Renal pelvis (tissue), 12 donors: ENCODE results near the gene BYSL. TPM values are rescaled to one million over a fixed set of nuclear protein-coding genes. Genes with fewer than 3 reads are reported as not detected.
A peak's percentile ranks its signal among the peaks of the same experiment; 100 is the strongest.

Experiments
- DNase-seq: peaks from one replicate; pipeline ENCODE4 v3.0.0-alpha.2; 2013
- long read RNA-seq, 16 experiments: transcript quantifications; one replicate each; lab custom pipeline, GENCODE V29; 2026
- polyA plus RNA-seq, 3 donors: library from polyadenylated mRNA; unstranded; fragments of 120-200 nt; gene quantifications; one replicate each; pipeline ENCODE4 v1.2.1, GENCODE V29; 2013; ENCODE audit not compliant: insufficient read length in 3 of 3

The BYSL gene, protein sequence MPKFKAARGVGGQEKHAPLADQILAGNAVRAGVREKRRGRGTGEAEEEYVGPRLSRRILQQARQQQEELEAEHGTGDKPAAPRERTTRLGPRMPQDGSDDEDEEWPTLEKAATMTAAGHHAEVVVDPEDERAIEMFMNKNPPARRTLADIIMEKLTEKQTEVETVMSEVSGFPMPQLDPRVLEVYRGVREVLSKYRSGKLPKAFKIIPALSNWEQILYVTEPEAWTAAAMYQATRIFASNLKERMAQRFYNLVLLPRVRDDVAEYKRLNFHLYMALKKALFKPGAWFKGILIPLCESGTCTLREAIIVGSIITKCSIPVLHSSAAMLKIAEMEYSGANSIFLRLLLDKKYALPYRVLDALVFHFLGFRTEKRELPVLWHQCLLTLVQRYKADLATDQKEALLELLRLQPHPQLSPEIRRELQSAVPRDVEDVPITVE
- polyA plus RNA-seq, result 10 to 100 TPM; 27.9 to 34.0 (median 29.4) TPM
- long read RNA-seq, donor 1, transcript BYSL-201 (7 exons, 2,029 nt), result major isoform, 12 of 21 reads
- long read RNA-seq, donor 1, partial matches to known transcripts, result 9 of 21 reads
- long read RNA-seq, donor 1, other reads (novel, unspliced or antisense), result 0 of 21 reads
- long read RNA-seq, donor 2, partial matches to known transcripts, result 21 of 27 reads
- long read RNA-seq, donor 2, other reads (novel, unspliced or antisense), result 0 of 27 reads
- long read RNA-seq, donor 3, transcript BYSL-201 (7 exons, 2,029 nt), result major isoform, 8 of 17 reads
- long read RNA-seq, donor 3, partial matches to known transcripts, result 7 of 17 reads
- long read RNA-seq, donor 3, other reads (novel, unspliced or antisense), result 0 of 17 reads
- long read RNA-seq, donor 4, transcript BYSL-201 (7 exons, 2,029 nt), result major isoform, 9 of 21 reads
- long read RNA-seq, donor 4, partial matches to known transcripts, result 12 of 21 reads
- long read RNA-seq, donor 4, other reads (novel, unspliced or antisense), result 0 of 21 reads
- long read RNA-seq, donor 5, partial matches to known transcripts, result 0 of 4 reads
- long read RNA-seq, donor 5, other reads (novel, unspliced or antisense), result 0 of 4 reads
- long read RNA-seq, donor 6, partial matches to known transcripts, result 21 of 23 reads
- long read RNA-seq, donor 6, other reads (novel, unspliced or antisense), result 0 of 23 reads
- long read RNA-seq, donor 7, transcript BYSL-201 (7 exons, 2,029 nt), result major isoform, 5 of 32 reads
- long read RNA-seq, donor 7, partial matches to known transcripts, result 24 of 32 reads
- long read RNA-seq, donor 7, other reads (novel, unspliced or antisense), result 0 of 32 reads
- long read RNA-seq, donor 8, partial matches to known transcripts, result 0 of 4 reads
- long read RNA-seq, donor 8, other reads (novel, unspliced or antisense), result 0 of 4 reads
- long read RNA-seq, donor 9, transcript BYSL-201 (7 exons, 2,029 nt), result major isoform, 8 of 27 reads
- long read RNA-seq, donor 9, partial matches to known transcripts, result 17 of 27 reads
- long read RNA-seq, donor 9, other reads (novel, unspliced or antisense), result 0 of 27 reads
- long read RNA-seq, donor 10, transcript BYSL-201 (7 exons, 2,029 nt), result major isoform, 6 of 19 reads
- long read RNA-seq, donor 10, partial matches to known transcripts, result 11 of 19 reads
- long read RNA-seq, donor 10, other reads (novel, unspliced or antisense), result 0 of 19 reads
- long read RNA-seq, donor 11, transcript BYSL-201 (7 exons, 2,029 nt), result major isoform, 5 of 24 reads
- long read RNA-seq, donor 11, partial matches to known transcripts, result 18 of 24 reads
- long read RNA-seq, donor 11, other reads (novel, unspliced or antisense), result 0 of 24 reads
- long read RNA-seq, donor 12, transcript BYSL-201 (7 exons, 2,029 nt), result major isoform, 9 of 37 reads
- long read RNA-seq, donor 12, partial matches to known transcripts, result 25 of 37 reads
- long read RNA-seq, donor 12, other reads (novel, unspliced or antisense), result 0 of 37 reads
- long read RNA-seq, donor 13, partial matches to known transcripts, result 9 of 12 reads
- long read RNA-seq, donor 13, other reads (novel, unspliced or antisense), result 0 of 12 reads
- long read RNA-seq, donor 14, partial matches to known transcripts, result 23 of 28 reads
- long read RNA-seq, donor 14, other reads (novel, unspliced or antisense), result 0 of 28 reads
- long read RNA-seq, donor 15, transcript BYSL-201 (7 exons, 2,029 nt), result major isoform, 7 of 41 reads
- long read RNA-seq, donor 15, partial matches to known transcripts, result 29 of 41 reads
- long read RNA-seq, donor 15, other reads (novel, unspliced or antisense), result 0 of 41 reads
- long read RNA-seq, donor 16, partial matches to known transcripts, result 28 of 32 reads
- long read RNA-seq, donor 16, other reads (novel, unspliced or antisense), result 0 of 32 reads

DNA sequence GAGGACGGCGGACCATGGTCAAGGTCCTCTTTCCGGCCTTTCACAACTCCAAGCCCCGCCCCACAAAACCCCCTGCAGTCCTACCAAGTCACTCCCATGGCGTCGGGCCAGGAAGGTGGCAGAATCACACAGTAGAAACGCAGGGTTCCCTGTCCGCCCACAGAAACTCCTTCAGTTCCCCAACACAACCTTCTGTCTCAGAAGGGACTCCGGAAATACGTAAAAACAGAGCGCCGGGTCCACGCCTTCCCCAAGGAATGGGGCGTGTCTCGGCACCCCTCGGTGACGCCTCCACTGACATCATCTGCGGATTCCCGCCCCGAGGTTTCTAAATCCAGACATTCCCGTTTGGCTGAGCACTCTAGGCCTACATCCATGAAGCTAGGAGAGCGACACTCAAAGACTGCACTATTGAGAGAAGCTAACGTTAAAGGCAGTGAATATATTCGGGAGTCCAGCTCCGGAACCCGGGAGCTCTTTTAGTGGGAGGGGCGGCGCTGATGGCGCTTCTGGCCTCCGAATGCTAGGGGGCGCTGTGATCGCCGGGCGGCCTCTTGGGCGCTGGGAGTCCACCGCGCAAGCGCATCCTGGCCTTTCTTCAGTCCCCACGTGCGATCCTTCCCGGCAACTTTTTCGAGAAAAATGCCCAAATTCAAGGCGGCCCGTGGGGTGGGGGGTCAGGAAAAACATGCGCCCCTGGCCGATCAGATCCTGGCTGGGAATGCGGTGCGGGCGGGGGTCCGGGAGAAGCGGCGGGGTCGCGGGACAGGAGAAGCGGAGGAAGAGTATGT lies at the start of gene BYSL, which contains the start of gene MED20:
BYSL (plus strand) TSS at position 579 of the 791 bp plus-strand sequence; CDS start at position 643, 64 bp downstream.
MED20 (minus strand) TSS at position 219 of the 791 bp plus-strand sequence; CDS start at position 98, 121 bp downstream.
- DNase-seq, result peak; percentile 96

DNA sequence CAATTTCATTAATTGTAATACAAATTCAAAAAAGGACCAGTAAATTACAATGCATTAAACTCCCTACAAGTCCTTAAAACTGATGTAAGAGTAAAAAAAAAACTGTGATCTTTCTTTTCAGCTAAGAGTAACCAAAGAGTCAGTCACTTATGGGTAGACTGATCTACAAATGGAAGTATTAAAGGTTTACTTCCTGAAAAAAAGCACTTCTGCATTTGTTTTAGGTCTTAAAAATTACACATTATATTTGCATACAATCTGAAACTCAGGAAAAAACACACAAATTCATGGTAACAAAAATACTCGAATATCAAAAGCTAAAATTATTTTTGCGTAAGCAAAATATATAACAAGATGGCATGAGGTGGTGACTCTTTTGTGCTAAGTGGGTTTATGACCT lies 49.6 kb upstream of the BYSL start:
- no peak for DNase-seq

DNA sequence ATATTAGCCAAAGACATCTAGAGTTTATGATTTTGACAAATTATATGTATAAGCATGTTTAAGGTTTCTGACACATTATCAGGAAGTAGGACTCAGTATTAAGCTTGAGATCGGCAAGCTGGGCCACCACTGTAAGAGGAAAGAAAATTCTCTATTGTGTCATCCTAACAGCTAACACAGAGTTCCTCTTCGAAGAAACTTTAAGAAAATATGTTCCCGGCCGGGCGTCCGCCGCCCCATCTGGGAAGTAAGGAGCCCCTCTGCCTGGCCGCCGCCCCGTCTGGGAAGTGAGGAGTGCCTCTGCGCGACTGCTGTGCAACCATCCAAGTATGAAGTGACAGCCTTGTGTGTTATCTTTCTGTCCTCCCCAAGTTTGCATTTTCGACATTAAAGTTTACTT lies 49.2 kb upstream of the BYSL start:
- no peak for DNase-seq

DNA sequence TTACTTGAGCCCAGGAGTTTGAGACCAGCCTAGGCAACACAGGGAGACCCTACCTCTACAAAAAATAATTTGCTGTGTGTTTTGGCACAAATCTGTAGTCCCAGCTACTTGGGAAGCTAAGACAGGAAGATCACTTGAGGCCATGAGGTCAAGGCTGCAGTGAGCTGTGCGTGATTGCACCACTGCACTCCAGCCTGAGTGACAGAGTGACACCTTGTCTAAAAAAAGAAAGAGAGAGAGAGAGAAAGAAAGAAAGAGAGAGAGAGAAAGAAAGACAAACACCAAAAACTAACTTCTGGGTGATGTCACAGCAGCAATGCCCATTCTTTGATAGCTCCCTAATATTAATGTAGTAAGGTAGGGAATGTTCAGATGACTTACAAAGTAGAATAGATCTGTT lies 46.6 kb upstream of the BYSL start:
- DNase-seq, result no peak

DNA sequence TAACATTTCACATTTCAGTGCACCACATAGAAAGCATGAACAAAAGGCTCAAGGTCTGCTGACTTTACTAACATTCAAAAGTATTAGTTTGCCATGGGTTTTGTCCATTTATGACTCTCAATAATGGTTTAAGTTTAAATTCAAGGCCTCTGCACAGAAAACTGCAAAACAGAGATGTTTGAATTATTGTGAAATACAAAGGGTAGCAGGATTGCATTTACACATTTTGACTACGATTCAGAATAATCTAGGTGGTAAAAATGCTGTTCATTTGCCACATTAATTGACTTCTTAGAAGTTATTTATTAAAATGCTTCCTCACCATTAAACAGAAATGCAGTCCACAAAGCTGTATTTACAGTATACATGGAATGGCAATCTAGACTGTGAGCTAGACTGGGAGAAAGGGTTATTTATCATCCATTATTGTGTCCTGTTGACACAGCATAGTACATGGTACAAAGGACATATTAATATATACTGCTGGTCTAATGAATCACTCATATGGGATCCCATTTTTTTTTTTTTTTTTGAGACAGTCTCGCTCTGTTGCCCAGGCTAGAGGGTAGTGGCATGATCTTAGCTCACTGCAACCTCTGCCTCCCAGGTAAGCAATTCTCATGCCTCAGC lies 44.1 kb upstream of the BYSL start:
- DNase-seq, result no peak

DNA sequence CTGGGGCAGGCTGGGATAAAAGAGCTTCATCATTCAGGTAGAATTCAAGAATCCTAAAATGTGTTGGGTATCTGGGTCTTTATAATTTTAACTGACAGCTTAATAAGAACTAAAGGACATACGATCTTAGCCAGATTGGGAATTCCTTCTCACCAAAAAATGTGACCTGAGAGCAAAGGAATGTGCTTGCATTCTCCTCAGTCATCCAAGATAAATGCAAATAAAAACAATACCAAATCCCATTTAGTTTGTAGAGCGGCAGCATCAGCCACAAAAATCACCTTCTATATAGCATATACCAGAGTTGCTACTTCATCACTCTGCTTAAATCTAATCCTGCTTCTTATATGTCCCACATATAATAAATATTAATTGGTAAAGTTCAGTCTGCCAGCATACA lies 43.1 kb upstream of the BYSL start:
- DNase-seq, result no peak

DNA sequence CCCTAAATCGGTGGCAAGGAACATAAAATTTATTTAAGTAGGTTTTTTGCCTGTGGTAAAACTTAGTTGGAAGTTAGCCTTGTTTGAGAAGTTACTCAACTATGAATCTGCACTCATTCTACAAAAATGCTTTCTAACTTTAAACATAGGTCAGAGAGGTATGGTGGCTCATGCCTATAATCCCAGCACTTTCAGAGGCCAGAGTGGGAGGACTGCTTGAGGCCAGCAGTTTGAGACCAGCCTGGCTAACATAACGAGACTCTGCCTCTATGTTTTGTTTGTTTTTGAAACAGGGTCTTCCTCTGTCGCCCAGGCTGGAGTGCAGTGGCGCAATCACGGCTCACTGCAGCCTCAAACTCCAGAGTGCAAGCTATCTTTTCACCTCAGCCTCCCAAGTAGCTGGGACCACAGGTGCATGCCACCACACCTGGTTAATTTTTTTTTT lies 42.3 kb upstream of the BYSL start:
- no peak for DNase-seq

DNA sequence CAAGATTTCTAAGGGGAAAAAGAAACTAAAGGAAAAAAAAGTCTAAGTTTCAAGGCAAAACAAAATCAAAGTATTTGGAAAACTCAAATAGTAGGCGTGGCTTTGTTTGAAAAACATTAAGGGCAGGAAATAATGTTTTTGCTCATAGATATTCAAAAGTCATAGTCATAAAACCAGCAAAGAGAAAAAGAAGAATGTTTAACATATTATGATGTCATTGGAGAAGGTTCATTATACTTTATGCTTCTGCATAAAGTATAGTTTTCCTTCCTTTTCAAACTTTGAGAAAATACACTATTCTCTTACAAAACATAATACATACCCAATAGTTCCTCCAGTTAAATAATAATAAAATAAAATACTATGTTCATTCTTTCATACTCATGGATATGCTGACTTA lies 39.8 kb upstream of the BYSL start:
- DNase-seq, result no peak

DNA sequence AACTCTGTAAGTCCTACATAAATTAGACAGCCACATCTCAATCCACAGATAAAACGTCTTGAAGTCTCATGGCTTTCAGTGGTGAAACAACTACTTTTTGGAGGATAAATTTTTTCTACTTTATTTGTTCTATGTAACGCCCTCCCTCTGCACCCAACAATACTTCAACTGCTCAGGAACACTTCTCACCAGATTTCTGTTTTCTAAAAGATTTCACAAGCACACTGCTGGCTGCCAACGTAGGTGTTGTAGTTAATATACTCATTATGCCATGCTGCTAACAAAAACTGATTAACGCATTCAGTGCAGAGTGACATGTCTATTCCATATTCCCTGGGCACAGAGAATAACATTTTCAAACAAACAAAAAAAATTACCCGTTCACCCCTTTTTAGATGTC lies 36.3 kb upstream of the BYSL start:
- no peak for DNase-seq

DNA sequence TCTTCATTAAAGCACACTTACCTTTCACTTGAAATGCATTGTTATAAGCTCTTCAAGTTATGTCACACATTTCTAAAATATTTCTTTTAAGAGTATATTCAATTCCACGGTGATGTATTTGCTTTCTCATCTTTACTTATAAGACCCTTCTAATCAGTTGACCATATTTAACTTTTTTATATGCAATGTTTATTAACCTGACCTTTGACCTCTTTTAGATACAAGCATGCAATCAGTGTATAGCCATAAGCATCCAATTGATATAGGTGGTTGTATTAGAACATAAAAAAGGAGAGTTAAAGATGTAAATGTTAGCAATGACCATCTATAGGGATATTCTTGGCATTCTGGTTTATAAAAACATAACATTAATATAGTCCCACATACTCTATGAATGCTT lies 35.4 kb upstream of the BYSL start:
- DNase-seq, result no peak

DNA sequence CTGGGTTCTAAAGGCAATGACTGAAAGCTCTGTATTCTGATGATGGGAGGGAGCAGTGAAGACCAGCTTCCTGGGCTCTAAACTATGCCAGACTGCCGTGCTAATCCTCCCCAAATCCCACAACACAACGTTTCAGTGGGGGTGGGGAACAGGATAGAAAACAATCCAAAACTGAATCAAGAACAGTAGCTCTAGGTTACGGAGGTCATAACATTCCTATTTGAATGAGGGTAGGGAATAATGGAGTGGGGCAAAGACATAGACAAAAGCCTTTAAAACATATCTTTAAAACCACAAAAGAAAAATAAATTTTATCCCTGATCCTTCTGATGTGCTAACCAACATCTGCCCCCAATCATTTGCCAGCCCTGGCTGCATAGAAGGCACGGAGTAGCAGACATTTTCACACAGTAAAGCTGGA lies 34.0 kb upstream of the BYSL start:
- no peak for DNase-seq

DNA sequence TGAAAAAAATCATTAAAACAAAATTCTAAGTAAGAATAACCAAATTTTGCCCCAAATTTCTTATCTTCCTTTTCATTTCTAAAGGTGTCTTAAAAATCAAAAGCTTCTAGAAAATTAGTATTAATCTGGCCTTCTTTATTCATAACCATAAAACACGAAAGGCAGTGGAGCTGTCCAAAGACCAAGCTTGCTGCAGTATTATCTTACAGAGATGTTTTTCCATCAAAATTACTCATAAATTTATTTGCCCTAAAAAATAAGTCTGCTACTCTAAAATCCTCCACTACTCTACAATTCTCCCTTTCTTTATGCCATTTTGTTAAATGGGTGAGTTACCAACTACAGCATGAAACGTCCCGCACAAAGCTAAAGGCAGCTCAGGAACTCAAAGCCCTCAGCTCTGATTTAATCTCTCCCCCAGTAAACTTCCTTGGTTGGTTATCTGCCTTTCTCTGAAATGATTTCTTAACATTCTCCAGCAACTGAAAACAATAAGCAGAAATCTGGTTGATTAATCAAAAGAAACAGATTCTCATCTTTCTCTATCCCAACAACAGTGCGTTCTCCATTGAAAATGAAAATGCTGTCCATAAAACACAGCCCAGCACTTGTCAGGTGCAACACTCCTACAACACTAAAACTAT lies 28.3 kb upstream of the BYSL start:
- DNase-seq, result no peak

DNA sequence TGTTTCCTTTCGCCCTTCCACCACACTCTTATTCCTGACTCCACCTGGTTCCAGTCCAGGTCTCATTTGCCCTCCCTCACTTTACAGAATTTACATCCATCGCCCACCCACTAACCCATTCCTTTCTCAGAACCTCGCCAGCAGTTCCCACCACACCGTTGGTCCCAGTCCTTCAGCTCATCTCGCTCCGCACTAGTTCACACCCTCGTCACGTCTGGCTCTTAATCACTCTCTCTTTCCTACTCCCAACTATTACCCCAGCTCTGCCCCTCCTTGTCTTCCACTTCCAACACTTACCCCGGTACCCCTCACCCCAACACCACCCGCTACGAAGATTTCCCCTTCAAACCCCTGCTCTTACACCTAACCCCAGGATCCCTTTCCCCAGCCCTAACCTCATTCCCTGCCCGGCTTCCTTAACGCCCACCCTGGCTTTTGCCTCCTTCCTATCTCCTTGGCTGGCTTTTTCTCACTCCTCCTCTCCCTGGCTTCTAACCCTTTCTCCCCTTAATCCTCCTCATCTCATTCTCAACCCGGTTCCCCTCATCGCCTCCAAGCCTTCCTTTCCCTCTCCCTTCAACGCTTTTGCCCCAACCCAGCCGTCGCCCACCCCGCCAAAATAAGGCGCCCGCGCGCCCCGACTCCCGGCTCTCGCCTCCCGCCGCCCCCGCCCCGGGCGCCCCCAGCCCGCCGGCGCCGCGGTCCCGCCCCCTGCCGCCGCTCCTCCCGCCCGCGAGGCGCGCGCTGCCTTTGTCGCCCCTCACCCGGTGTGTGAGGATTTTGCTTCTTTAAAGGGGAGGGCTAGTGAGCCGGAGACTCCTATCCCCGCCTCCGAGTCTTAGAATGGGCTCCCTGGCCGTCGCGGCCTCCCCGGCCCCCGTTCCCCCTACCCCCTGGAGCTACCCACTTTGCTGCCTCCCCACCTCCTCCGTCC lies 26.7 kb upstream of the BYSL start:
- peak; percentile 28 for DNase-seq

DNA sequence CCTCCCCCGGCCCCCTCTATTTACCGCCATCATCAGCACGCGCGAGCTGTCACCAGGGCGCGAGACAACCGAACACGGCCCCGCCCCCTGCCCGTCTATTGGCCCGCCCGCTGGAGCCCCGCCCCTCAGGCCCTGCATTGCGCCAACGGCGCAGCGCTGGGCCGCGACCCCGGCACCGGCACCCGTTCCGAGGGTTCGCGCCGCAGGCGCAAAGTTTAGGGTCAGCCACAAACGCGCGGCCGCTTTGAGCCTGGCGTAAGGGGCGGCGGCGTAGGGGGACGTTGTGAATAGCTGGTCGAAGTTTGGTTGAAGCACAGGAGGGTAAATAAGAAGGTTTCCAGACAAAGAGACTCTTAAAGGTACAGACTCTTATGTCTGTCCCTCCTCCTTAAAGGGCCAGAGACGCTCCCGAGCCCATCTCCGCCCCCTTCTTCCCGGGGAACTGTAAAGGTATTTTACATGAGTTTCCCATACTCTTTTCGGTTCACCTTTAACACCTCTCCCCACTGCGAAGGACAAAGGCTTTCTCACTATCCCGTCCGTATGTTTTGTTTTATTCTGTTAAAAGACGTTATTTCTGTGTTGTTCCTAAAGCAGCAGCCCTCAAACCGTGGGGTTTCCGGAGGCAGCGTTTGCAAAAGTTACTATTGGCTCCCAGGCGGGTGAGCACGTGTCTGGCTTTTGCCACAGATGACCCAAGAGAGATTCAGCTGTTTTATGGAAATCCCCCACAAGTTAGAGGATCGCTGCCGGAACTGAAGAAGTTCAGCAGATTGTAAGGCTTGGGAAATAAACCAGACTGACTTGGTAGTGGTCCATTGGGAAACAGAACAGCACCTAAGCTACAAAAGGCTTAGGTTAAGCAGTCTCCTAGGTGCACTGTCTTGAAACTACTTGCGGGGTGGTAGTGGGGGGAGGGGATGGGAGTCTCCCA lies 25.7 kb upstream of the BYSL start, which contains the start of gene USP49:
USP49 (minus strand) TSS at position 76 of the 934 bp plus-strand sequence. CDS start 88,392 bp downstream, outside the sequence.
- peak; percentile 94 for DNase-seq

DNA sequence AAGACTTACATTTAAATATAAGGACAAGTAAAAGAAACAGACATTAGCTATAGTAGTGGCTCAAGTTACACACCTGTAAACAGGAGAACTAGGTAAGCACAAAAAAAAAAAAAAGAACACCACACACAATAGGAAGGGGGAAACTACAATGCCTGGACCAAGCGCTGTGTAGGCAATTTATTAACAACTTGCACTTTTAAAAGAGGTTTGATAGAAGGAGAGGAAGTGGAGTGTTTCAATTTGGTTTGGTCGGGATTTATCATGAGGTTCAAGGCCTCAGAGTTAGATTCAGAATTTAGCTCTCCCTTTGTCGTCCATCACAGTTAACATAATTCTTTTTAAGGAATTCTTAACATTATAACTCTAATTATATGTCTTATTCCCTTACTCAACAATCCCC lies 25.0 kb upstream of the BYSL start:
- no peak for DNase-seq
